ENCODE data around the gene LVRN.

DNA sequence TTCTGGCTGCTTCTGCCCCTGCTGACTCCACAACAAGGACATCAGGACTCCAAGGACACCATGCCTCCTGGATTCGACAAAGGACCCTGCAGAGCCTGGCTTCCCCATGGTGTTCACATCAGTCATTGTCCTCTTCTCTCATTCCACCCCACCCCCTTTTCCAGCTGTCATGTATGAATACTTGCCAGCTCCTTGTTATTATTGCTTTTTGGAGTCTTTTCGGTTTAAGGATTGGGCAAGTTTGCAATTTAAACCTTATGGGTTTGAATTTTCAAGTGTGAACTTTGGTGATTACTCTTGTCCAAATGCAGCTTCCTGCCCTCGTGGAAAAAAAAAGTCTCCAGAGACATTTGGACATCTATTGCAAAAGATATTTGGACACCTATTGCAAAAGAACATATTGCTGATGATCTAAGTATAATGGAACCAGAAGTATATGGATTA is 14.2 kb upstream of the LVRN start:
- no peak for TF ChIP-seq POLR2A (IDR thresholded peaks at IDR 0.05)
- TF ChIP-seq, protein P1, sequence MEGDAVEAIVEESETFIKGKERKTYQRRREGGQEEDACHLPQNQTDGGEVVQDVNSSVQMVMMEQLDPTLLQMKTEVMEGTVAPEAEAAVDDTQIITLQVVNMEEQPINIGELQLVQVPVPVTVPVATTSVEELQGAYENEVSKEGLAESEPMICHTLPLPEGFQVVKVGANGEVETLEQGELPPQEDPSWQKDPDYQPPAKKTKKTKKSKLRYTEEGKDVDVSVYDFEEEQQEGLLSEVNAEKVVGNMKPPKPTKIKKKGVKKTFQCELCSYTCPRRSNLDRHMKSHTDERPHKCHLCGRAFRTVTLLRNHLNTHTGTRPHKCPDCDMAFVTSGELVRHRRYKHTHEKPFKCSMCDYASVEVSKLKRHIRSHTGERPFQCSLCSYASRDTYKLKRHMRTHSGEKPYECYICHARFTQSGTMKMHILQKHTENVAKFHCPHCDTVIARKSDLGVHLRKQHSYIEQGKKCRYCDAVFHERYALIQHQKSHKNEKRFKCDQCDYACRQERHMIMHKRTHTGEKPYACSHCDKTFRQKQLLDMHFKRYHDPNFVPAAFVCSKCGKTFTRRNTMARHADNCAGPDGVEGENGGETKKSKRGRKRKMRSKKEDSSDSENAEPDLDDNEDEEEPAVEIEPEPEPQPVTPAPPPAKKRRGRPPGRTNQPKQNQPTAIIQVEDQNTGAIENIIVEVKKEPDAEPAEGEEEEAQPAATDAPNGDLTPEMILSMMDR (IDR thresholded peaks at IDR 0.05) = no peak
